ENCODE measurements around the gene DLG2.

The DLG2 gene

GRCh38 chr11:83635166-83635565, 1992.0 kb downstream of the DLG2 start:
- TF ChIP-seq, protein P1, sequence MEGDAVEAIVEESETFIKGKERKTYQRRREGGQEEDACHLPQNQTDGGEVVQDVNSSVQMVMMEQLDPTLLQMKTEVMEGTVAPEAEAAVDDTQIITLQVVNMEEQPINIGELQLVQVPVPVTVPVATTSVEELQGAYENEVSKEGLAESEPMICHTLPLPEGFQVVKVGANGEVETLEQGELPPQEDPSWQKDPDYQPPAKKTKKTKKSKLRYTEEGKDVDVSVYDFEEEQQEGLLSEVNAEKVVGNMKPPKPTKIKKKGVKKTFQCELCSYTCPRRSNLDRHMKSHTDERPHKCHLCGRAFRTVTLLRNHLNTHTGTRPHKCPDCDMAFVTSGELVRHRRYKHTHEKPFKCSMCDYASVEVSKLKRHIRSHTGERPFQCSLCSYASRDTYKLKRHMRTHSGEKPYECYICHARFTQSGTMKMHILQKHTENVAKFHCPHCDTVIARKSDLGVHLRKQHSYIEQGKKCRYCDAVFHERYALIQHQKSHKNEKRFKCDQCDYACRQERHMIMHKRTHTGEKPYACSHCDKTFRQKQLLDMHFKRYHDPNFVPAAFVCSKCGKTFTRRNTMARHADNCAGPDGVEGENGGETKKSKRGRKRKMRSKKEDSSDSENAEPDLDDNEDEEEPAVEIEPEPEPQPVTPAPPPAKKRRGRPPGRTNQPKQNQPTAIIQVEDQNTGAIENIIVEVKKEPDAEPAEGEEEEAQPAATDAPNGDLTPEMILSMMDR (IDR thresholded peaks at IDR 0.05), result no peak

GRCh38 chr11:83630211-83630610, 1996.9 kb downstream of the DLG2 start:
- TF ChIP-seq, protein P1 (IDR thresholded peaks at IDR 0.05), result no peak

GRCh38 chr11:83629775-83630174, 1997.4 kb downstream of the DLG2 start:
- TF ChIP-seq, protein P1 (IDR thresholded peaks at IDR 0.05), result no peak

DNA sequence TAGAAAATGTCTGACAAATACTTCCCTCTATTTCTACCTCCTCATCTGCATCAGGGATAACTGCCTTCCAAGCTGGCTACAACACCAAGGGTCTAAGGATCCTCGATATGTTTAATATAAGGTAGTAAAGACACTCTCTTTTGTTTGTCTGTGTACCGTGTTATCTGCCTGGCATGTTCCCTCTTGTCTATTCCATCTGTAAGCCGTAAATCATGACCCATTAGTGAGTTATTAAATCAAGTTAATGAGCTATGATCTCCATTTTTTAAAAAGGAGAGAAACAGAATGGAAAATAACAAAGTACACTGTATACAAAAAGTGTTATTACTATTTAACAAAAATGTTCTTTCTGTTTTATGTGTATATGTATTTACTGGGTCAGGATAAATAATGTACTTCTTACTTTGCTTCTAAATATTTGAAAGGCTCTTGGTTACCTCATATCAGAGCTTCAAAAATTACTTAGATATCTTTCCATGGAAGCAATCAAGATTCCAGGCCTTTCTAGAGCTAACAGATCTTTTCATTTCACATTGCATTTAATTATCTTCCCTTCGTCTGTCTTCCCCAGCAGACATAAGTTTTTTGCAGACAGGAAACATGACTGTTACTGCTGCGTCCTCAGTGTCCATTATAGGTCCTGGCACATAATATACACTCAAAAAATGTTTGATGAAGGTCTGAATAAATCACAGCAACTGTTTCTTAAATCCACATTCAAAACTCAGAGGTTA, 1998.4 kb downstream of the DLG2 start:
- TF ChIP-seq, protein P1 (IDR thresholded peaks at IDR 0.05), result no peak

DNA sequence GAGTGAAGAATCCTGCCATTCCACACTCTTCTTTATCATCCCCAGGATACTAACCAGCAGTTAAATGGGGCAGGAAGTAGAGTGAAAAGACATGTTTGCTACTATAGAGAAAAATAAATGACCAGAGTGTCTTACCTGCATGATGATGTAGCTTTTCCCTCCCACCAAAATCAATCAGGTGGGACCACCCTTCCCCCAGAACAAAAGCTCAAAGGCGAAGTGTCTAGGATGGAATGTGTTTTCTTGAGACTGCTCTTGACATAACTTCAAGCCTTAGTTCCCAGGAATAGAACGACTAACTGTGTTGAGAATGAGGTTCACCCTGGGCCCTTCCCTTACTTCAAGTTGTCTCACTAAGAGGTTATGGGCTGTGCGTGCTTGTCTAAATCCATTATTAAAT, 2001.8 kb downstream of the DLG2 start:
- TF ChIP-seq, protein P1 (IDR thresholded peaks at IDR 0.05), result no peak

- TF ChIP-seq, protein P1 (IDR thresholded peaks at IDR 0.05), result no peak
These were observed 2009.5 kb downstream of the DLG2 start for GRCh38 chr11:83617671-83618070.

- TF ChIP-seq, protein P1 (IDR thresholded peaks at IDR 0.05), result no peak
These were observed 2013.4 kb downstream of the DLG2 start for GRCh38 chr11:83613767-83614121.

Data from LNCAP (cell line).